Peyer's patch (tissue), 4 donors: Measurements from ENCODE around the gene RFNG. TPM values are rescaled to one million over a fixed set of nuclear protein-coding genes. Genes with fewer than 3 reads are reported as not detected.

Experiments
- DNase-seq, 3 donors: peaks; one replicate each; pipeline ENCODE4 v3.0.0-alpha.2; 2017 to 2019
- H3K27ac ChIP-seq, 4 donors: fragments of 200-600 bp; sonication (generic); one replicate each; pipeline ENCODE4 v1.5.1; 2016 to 2019
- H3K27me3 ChIP-seq, 2 donors: fragments of 200-600 bp; sonication (generic); one replicate each; pipeline ENCODE4 v1.5.1; 2019
- H3K36me3 ChIP-seq, 3 donors: fragments of 200-600 bp; sonication (generic); one replicate each; pipeline ENCODE4 v1.5.1; 2016 to 2019
- H3K4me1 ChIP-seq, 4 donors: fragments of 200-600 bp; sonication (generic); one replicate each; pipeline ENCODE4 v1.5.1; 2016 to 2019
- H3K4me3 ChIP-seq, 4 donors: fragments of 200-600 bp; sonication (generic); 1 replicate in 3 of 4; 2 replicates in 1 of 4; pipeline ENCODE4 v1.5.1; 2016 to 2019; ENCODE audit warnings: mild to moderate bottlenecking in 1 of 4
- H3K9me3 ChIP-seq, 4 donors: fragments of 200-600 bp; sonication (generic); one replicate each; pipeline ENCODE4 v1.5.1; 2016 to 2019; ENCODE audit warnings: mild to moderate bottlenecking in 1 of 4
- CTCF ChIP-seq, 6 experiments: fragments of 450-650 bp in 4 of 6; fragments of 200-600 bp in 2 of 6; sonication (generic) in 1 of 6; IDR thresholded peaks; one replicate each; pipeline ENCODE4 v1.5.1; 2017 to 2019; ENCODE audit warnings: antibody characterized with exemption in 6 of 6, mild to moderate bottlenecking in 3 of 6, moderate library complexity in 1 of 6
- POLR2A ChIP-seq, 2 donors: fragments of 450-650 bp; IDR thresholded peaks; one replicate each; pipeline ENCODE4 v1.5.1; 2017; ENCODE audit warnings: antibody characterized with exemption in 2 of 2, mild to moderate bottlenecking in 2 of 2, moderate library complexity in 2 of 2
- total RNA-seq, 4 donors: library from RNA; depleted of rRNA; stranded (reverse); fragments of >200 nt; gene quantifications; one replicate each; pipeline ENCODE4 v1.1.0, GENCODE V29; 2016

RFNG gene
- total RNA-seq, 4 donors from 2014 or later: 42.9 to 65.7 (median 50.2) TPM

GRCh38 chr17:82083009-82083408 is 31.4 kb upstream of the RFNG start:
- TF ChIP-seq POLR2A (IDR thresholded peaks at IDR 0.05) (no peak), CTCF (IDR thresholded peaks at IDR 0.05) (no peak)
- Histone ChIP-seq H3K27me3 (no peaks in the 10 kb centered on the region), H3K36me3 (peaks cover 0 to 99% (median 0%) of the 10 kb centered on the region in 3 donors), H3K9me3 (no peaks in the 10 kb centered on the region), H3K4me3 (no peak overlapping the region), H3K27ac (no peak overlapping the region), H3K4me1 (no peaks in the 10 kb centered on the region)
- no peak for DNase-seq

DNA sequence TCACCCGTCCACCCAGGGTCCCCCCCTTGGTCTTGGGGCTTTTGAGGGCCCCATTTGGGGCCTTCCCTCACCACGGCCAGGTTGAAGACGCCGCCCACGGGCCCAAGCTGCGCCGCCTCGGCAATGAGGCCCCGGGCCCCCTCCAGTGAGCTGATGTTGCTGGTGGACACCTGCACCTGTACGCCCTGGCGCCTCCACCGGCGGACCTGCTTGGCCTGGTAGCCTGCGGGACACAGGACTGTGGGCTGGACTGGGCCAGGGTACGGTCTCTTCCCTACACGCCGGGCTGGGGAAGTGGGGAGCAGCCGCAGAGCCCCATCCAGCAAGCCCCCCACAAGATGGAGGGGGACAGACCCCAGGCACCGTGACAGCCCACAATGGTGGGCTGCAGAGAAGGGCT is 30.8 kb upstream of the RFNG start:
- DNase-seq: no peak
- Histone ChIP-seq H3K27me3 (no peaks in the 10 kb centered on the region), H3K4me3 (no peak overlapping the region), H3K4me1 (no peaks in the 10 kb centered on the region), H3K36me3 (peaks cover 0 to 93% (median 0%) of the 10 kb centered on the region in 3 donors), H3K27ac (no peak overlapping the region), H3K9me3 (no peaks in the 10 kb centered on the region)
- TF ChIP-seq CTCF (IDR thresholded peaks at IDR 0.05) (no peak), POLR2A (IDR thresholded peaks at IDR 0.05) (no peak)

DNA sequence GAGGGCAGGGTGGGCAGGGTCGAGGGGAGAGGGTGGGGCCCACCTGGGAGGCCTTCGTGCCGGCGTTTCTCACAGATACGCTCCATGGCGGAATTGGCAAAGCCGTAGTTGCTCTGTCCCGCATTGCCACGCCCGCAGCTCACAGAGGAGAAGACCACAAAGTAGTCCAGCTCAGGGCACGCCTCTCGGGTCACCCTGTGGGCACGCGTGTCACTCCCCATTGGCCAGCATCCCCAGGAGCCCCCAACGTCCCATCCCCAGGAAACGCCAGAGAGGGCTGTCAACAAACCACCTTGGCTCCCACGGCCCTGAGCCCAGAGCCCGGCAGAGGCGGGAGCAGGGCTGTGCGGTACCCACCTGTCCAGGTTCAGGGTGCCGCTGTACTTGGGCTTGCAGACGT is 30.4 kb upstream of the RFNG start:
- Histone ChIP-seq H3K4me3 (no peak overlapping the region), H3K4me1 (no peaks in the 10 kb centered on the region), H3K9me3 (no peaks in the 10 kb centered on the region), H3K27me3 (no peaks in the 10 kb centered on the region), H3K36me3 (peaks cover 0 to 88% (median 0%) of the 10 kb centered on the region in 3 donors), H3K27ac (no peak overlapping the region)
- TF ChIP-seq CTCF (IDR thresholded peaks at IDR 0.05): no peak
- TF ChIP-seq POLR2A (IDR thresholded peaks at IDR 0.05): no peak
- no peak for DNase-seq

- no peak for DNase-seq
- Histone ChIP-seq H3K4me1 (no peaks in the 10 kb centered on the region), H3K36me3 (peaks cover 0 to 84% (median 0%) of the 10 kb centered on the region in 3 donors), H3K9me3 (no peaks in the 10 kb centered on the region), H3K27me3 (no peaks in the 10 kb centered on the region), H3K4me3 (no peak overlapping the region), H3K27ac (no peak overlapping the region)
- no peak for TF ChIP-seq CTCF (IDR thresholded peaks at IDR 0.05)
- TF ChIP-seq POLR2A (IDR thresholded peaks at IDR 0.05): no peak
These were observed 29.9 kb upstream of the RFNG start for GRCh38 chr17:82081546-82081945.

GRCh38 chr17:82080789-82081464 is 29.3 kb upstream of the RFNG start:
- DNase-seq: no peak
- H3K4me3 ChIP-seq: no peak overlapping the region
- H3K27me3 ChIP-seq: no peaks in the 10 kb centered on the region
- no peak overlapping the region for H3K27ac ChIP-seq
- H3K9me3 ChIP-seq: no peaks in the 10 kb centered on the region
- H3K4me1 ChIP-seq: no peaks in the 10 kb centered on the region
- H3K36me3 ChIP-seq: peaks cover 0 to 78% (median 0%) of the 10 kb centered on the region in 3 donors
- TF ChIP-seq POLR2A (IDR thresholded peaks at IDR 0.05) (no peak), CTCF (IDR thresholded peaks at IDR 0.05) (no peak)
